HEK293T (cell line): Measurements from ENCODE around the gene AMPD1.

ENCODE experiments used
- BHLHE40 ChIP-seq: fragments of 450-650 bp; IDR thresholded peaks from 2 replicates; pipeline ENCODE4 v1.6.1; 2016; ENCODE audit warnings: mild to moderate bottlenecking, moderate library complexity, borderline replicate concordance
- FOXA1 ChIP-seq: fragments of 450-650 bp; IDR thresholded peaks from 2 replicates; pipeline ENCODE4 v1.6.1; 2016; ENCODE audit warnings: mild to moderate bottlenecking
- FOXK2 ChIP-seq: fragments of 450-650 bp; IDR thresholded peaks from 2 replicates; pipeline ENCODE4 v1.6.1; 2016; ENCODE audit warnings: mild to moderate bottlenecking
- FOXM1 ChIP-seq: fragments of 450-650 bp; IDR thresholded peaks from 2 replicates; pipeline ENCODE4 v1.6.1; 2017; ENCODE audit warnings: mild to moderate bottlenecking, borderline replicate concordance
- LEF1 ChIP-seq: fragments of 450-650 bp; IDR thresholded peaks from 2 replicates; pipeline ENCODE4 v1.6.1; 2017; ENCODE audit warnings: mild to moderate bottlenecking, borderline replicate concordance
- NFRKB ChIP-seq: fragments of 450-650 bp; IDR thresholded peaks from 2 replicates; pipeline ENCODE4 v1.6.1; 2016; ENCODE audit warnings: mild to moderate bottlenecking, moderate library complexity
- PKNOX1 ChIP-seq: fragments of 450-650 bp; IDR thresholded peaks from 2 replicates; pipeline ENCODE4 v1.6.1; 2016
- SP1 ChIP-seq: fragments of 450-650 bp; IDR thresholded peaks from 2 replicates; pipeline ENCODE4 v1.6.1; 2017
- SUZ12 ChIP-seq: fragments of 450-650 bp; IDR thresholded peaks from 2 replicates; pipeline ENCODE4 v1.6.1; 2016; ENCODE audit warnings: mild to moderate bottlenecking
- TARDBP ChIP-seq: fragments of 450-650 bp; IDR thresholded peaks from 2 replicates; pipeline ENCODE4 v1.6.1; 2016
- ZNF384 ChIP-seq: fragments of 450-650 bp; IDR thresholded peaks from 2 replicates; pipeline ENCODE4 v1.6.1; 2016

DNA sequence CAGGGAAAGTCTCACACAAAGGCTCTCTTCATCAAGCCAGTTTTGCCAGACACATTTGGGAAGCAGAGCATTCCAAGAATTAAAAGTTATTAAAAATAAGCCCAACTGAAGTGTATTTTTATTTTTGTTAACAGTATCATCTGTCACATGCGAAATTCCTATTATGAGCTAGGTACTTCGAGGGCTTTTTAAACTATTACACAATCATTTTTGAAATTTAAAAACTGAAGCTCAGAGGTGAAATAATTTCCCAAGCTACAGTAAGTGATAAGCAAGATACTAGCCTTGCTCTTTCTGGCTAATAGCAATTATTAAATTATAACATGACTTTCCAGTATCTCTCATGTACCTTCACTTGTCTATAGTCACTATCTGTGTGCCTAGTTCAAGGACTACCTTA, 33.2 kb upstream of the AMPD1 start:
- TF ChIP-seq BHLHE40 (no peak), SP1 (no peak), ZNF384 (no peak), TARDBP (no peak), LEF1 (no peak), FOXM1 (no peak), PKNOX1 (no peak), FOXK2 (no peak), SUZ12 (no peak), FOXA1 (no peak), NFRKB (no peak)
